Epithelial cell of esophagus (primary cell): ENCODE data around the gene AZIN2.
A peak's percentile ranks its signal among the peaks of the same experiment; 100 is the strongest.

Source experiments
- DNase-seq: peaks from one replicate; pipeline ENCODE4 v3.0.0; 2010; ENCODE audit warnings: low read depth
- H3K4me3 ChIP-seq: 2 replicates; pipeline ENCODE4 v1.5.1; 2011; ENCODE audit warnings: mild to moderate bottlenecking, low read length, control low read depth
- CTCF ChIP-seq: IDR thresholded peaks from 2 replicates; pipeline ENCODE4 v1.5.1; 2011; ENCODE audit warnings: low read depth, mild to moderate bottlenecking, low read length, control low read depth, inconsistent platforms; ENCODE audit not compliant: insufficient read depth; ENCODE audit errors: missing control alignments

The AZIN2 gene

GRCh38 chr1:33074193-33074945, 6.6 kb upstream of the AZIN2 start:
- H3K4me3 ChIP-seq: no peak overlapping the region
- DNase-seq: no peak
- no peak for TF ChIP-seq CTCF

- no peak overlapping the region for H3K4me3 ChIP-seq
- DNase-seq: no peak
- no peak for TF ChIP-seq CTCF
These were observed 2.8 kb upstream of the AZIN2 start for GRCh38 chr1:33078030-33078591.

GRCh38 chr1:33080373-33080772, 580 bp upstream of the AZIN2 start:
- no peak for DNase-seq
- TF ChIP-seq CTCF: no peak
- H3K4me3 ChIP-seq: peak overlapping the region; percentile 68

GRCh38 chr1:33081554-33082305, 777 bp downstream of the AZIN2 start:
- peak overlapping the region; percentile 68 for H3K4me3 ChIP-seq
- no peak for TF ChIP-seq CTCF
- DNase-seq: no peak

GRCh38 chr1:33082575-33083108, 1.7 kb downstream of the AZIN2 start:
- H3K4me3 ChIP-seq: no peak overlapping the region
- DNase-seq: peak; percentile 55
- TF ChIP-seq CTCF: no peak

GRCh38 chr1:33085332-33085731, 4.4 kb downstream of the AZIN2 start:
- H3K4me3 ChIP-seq: no peak overlapping the region
- no peak for TF ChIP-seq CTCF
- DNase-seq: no peak
